SKM-1 (cell line): Measurements from ENCODE around the gene TRPT1.

Experiments used
- DNase-seq: peaks from one replicate; lab custom pipeline; 2025; ENCODE audit not compliant: unreplicated experiment; lab: John Stamatoyannopoulos, UW

The TRPT1 gene

GRCh38 chr11:64225608-64226506 lies at the start of gene TRPT1, which contains the start of gene NUDT22:
TRPT1 (minus strand) TSS chr11:64226186; CDS start chr11:64225860, 326 bp downstream.
NUDT22 (plus strand) TSS chr11:64226274; CDS start chr11:64226653, 379 bp downstream.
- DNase-seq, result peak; percentile 43

DNA sequence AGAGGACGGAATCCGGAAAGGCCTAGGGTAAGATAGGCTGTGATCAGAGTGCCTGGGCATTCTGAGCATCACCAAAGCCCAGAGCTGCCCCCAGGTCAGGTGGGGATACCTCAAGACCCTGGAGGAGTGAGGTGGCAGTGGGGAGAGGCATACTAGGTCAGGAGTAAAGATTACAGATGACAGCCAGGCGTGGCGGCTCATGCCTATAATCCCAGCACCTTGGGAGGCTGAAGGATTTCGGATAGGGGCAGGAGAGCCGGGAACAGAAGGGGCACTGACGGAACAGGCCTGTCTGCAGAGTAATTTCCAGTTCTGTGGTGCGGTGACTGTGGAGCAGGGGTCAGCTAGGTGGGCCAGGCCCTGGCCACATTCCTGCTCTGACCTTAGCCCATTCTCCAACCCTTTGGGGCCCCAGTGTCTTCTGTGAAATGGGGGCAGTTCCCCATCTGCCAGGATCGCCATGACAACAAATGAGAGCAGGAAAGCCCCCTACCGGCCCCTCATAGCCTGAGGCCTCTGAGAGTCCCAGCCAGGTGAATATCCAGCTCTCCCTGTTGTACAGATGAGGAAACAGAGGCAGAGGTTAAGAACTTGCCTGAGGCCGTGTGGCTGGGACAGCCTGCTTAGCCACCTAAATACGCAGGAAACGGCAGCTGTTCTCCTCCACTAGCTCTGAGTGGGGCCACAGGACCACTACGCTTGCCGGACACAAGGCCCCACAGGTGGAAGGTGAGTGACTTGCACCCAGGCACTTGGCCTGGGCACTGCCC lies 49.2 kb upstream of the TRPT1 start:
- DNase-seq, result no peak

GRCh38 chr11:64269540-64270220 lies 43.7 kb upstream of the TRPT1 start:
- DNase-seq, result peak; percentile 98

GRCh38 chr11:64268893-64269539 lies 43.0 kb upstream of the TRPT1 start:
- no peak for DNase-seq

GRCh38 chr11:64268025-64268892 lies 42.3 kb upstream of the TRPT1 start:
- no peak for DNase-seq

GRCh38 chr11:64267207-64267945 lies 41.4 kb upstream of the TRPT1 start:
- no peak for DNase-seq

DNA sequence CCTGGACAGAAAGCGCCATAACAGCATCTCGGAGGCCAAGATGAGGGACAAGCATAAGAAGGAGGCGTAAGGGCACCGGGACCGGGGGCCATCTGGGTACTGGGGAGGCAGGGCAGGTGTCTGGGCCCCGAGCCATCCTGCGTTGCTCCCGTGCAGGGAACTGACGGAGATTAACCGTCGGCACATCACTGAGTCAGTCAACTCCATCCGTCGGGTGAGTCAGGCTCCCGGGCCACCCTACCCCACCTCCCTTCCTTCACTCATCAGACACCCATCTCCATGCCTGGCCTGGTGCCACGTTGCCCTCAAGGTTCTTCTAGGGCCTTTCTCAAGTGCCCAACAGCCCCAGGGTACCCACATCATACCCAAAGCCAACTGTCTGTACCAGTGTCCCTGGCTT lies 40.4 kb upstream of the TRPT1 start:
- no peak for DNase-seq

GRCh38 chr11:64265176-64266160 lies 39.5 kb upstream of the TRPT1 start:
- no peak for DNase-seq

GRCh38 chr11:64264371-64264852 lies 38.4 kb upstream of the TRPT1 start:
- DNase-seq, result no peak

DNA sequence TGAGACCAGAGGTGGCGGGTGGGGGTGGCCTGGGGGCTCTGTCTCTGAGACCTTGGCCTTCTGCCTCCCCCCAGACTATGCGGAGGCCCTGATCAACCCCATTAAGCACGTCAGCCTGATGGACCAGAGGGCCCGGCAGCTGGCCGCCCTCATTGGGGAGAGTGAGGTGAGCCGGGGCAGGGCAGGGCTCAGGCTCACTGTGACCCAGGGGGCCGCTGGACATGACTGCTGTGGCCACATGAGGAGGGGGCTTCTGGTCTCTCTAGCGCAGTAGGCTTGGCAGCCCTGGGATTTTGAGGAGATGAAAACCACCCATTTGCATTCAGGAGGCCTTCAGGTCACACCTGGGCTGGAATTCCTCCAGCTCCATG lies 37.9 kb upstream of the TRPT1 start:
- no peak for DNase-seq

- DNase-seq, result no peak
These were observed 37.3 kb upstream of the TRPT1 start for GRCh38 chr11:64263021-64263946.

- DNase-seq, result no peak
These were observed 36.5 kb upstream of the TRPT1 start for GRCh38 chr11:64262271-64263002.

DNA sequence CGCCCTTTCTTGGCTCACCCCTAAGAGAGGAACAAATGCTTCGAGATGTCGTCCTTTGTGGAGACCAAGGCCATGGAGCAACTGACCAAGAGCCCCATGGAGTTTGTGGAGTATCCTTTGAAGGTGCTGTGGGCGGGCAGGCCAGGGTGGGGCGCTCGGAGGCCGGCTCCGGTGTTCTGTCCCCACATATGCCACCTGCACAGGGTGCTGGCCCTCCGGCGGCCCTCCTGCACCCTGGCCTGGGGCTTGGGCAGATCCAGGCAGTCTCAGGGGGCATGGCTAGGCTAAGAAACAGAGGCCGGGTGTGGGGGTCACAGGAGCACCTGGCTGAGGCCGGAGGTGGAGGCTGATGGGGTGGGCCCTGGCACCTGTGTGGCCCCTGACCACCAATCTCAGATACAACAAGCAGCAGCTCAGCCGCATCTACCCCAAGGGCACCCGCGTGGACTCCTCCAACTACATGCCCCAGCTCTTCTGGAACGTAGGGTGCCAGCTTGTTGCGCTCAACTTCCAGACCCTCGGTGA lies 35.6 kb upstream of the TRPT1 start:
- no peak for DNase-seq

- no peak for DNase-seq
These were observed 34.2 kb upstream of the TRPT1 start for GRCh38 chr11:64260147-64260708.

GRCh38 chr11:64259533-64260067 lies 33.6 kb upstream of the TRPT1 start:
- DNase-seq, result no peak
